Tibial artery (tissue), 4 donors: ENCODE results near the gene KLHL8.

Experiments
- DNase-seq, 2 donors: peaks; one replicate each; pipeline ENCODE4 v3.0.0-alpha.2; 2019
- H3K27ac ChIP-seq, 2 donors: fragments of 200-600 bp; sonication (generic) in 1 of 2; 1 replicate in 1 of 2; 2 replicates in 1 of 2; pipeline ENCODE4 v1.5.1; 2018 to 2019; ENCODE audit warnings: mild to moderate bottlenecking in 1 of 2
- H3K27me3 ChIP-seq, 2 donors: fragments of 200-600 bp; sonication (generic) in 1 of 2; one replicate each; pipeline versions ENCODE4 v1.5.1 to v1.6.0; 2016 to 2019
- H3K36me3 ChIP-seq, 3 donors: fragments of 200-600 bp; sonication (generic) in 2 of 3; one replicate each; pipeline ENCODE4 v1.5.1; 2016 to 2019; ENCODE audit warnings: mild to moderate bottlenecking in 2 of 3
- H3K4me1 ChIP-seq, 4 donors: fragments of 200-600 bp; sonication (generic) in 2 of 4; 1 replicate in 3 of 4; 2 replicates in 1 of 4; pipeline ENCODE4 v1.5.1; 2016 to 2019
- H3K4me3 ChIP-seq, 2 donors: fragments of 200-600 bp; sonication (generic) in 1 of 2; 1 replicate in 1 of 2; 2 replicates in 1 of 2; pipeline ENCODE4 v1.5.1; 2018 to 2019; ENCODE audit warnings: mild to moderate bottlenecking in 2 of 2
- H3K9me3 ChIP-seq, 3 donors: fragments of 200-600 bp; sonication (generic) in 1 of 3; one replicate each; pipeline ENCODE4 v1.5.1; 2016 to 2019
- intact Hi-C: fragments of 100-400 bp; cut with DNase I; formaldehyde crosslinking; loops from one replicate; pipeline ENCODE4 v1.15.0; 2023; ENCODE audit warnings: low total_unique reads
- TF ChIP-seq, protein P1 (sequence below), 2 experiments: fragments of 200-600 bp in 1 of 2; fragments of 450-650 bp in 1 of 2; IDR thresholded peaks; one replicate each; pipeline ENCODE4 v1.5.1; 2017 to 2019; ENCODE audit warnings: antibody characterized with exemption in 2 of 2, mild to moderate bottlenecking in 1 of 2, moderate library complexity in 1 of 2

Gene KLHL8

DNA sequence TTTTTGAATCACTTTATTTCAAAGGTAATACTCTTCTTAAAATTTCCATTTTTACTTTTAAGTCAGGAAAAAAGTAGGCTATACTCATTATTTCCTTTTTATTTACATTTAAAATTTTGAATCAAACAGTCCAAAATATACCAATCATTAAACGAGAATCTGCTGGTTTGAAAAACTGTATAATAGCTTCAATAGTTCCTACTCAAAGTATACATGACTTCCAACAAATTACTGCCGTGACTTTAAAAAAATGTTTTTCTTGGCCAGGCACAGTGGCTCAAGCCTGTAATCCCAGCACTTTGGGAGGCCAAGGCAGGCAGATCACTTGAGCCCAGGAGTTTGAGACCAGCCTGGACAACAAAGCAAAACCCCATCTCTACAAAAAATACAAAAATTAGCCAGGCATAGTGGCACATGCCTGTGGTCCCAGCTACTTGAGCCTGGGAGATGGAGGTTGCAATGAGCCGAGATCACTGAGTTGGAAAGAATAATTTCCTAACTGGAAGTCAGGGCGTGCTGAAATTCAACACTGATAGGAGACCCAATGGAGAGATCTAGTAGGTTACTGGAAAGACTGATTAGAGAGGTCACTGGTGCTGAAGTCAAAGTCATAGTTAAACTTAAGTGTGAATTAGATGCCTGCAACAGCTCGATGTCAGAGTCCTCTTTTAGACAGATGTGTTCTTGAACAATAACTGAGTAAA, 9.0 kb downstream of the KLHL8 start:
- peak overlapping the region in 1 of 2 donors; percentile 43 for H3K27ac ChIP-seq
- H3K27me3 ChIP-seq: no peaks in the 10 kb centered on the region
- DNase-seq: no peak
- H3K4me3 ChIP-seq: no peak overlapping the region
- peaks cover 0 to 29% (median 4%) of the 10 kb centered on the region in 4 donors for H3K4me1 ChIP-seq
- peaks cover 0 to 4% (median 0%) of the 10 kb centered on the region in 3 donors for H3K36me3 ChIP-seq
- TF ChIP-seq, protein P1, sequence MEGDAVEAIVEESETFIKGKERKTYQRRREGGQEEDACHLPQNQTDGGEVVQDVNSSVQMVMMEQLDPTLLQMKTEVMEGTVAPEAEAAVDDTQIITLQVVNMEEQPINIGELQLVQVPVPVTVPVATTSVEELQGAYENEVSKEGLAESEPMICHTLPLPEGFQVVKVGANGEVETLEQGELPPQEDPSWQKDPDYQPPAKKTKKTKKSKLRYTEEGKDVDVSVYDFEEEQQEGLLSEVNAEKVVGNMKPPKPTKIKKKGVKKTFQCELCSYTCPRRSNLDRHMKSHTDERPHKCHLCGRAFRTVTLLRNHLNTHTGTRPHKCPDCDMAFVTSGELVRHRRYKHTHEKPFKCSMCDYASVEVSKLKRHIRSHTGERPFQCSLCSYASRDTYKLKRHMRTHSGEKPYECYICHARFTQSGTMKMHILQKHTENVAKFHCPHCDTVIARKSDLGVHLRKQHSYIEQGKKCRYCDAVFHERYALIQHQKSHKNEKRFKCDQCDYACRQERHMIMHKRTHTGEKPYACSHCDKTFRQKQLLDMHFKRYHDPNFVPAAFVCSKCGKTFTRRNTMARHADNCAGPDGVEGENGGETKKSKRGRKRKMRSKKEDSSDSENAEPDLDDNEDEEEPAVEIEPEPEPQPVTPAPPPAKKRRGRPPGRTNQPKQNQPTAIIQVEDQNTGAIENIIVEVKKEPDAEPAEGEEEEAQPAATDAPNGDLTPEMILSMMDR (IDR thresholded peaks at IDR 0.05): no peak
- intact Hi-C loops: no loop called here
- H3K9me3 ChIP-seq: no peaks in the 10 kb centered on the region

DNA sequence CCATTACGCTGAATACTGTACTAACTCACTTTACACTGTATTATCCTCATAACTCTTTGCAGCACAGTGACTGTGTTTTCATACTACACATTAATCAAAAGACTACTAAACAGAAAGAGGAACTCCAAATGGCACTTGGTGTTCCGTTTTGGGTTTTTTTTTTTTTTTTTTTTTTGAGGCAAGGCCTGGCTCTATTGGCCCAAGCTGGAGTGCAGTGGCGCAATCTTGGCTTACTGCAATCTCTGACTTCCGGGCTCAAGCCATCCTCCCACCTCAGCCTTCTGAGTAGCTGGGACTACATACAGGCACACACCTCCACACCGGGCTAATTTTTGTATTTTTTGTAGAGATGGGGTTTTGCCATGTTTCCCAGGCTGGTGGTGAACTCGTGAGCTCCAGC, 10.7 kb downstream of the KLHL8 start:
- peak; percentile 57 to 72 for DNase-seq
- TF ChIP-seq, protein P1 (IDR thresholded peaks at IDR 0.05): no peak
- Histone ChIP-seq H3K27ac (no peak overlapping the region), H3K4me3 (no peak overlapping the region), H3K27me3 (no peaks in the 10 kb centered on the region), H3K4me1 (peaks cover 0 to 29% (median 4%) of the 10 kb centered on the region in 4 donors), H3K36me3 (peaks cover 0 to 4% (median 0%) of the 10 kb centered on the region in 3 donors), H3K9me3 (no peaks in the 10 kb centered on the region)
- intact Hi-C loops: no loop called here

DNA sequence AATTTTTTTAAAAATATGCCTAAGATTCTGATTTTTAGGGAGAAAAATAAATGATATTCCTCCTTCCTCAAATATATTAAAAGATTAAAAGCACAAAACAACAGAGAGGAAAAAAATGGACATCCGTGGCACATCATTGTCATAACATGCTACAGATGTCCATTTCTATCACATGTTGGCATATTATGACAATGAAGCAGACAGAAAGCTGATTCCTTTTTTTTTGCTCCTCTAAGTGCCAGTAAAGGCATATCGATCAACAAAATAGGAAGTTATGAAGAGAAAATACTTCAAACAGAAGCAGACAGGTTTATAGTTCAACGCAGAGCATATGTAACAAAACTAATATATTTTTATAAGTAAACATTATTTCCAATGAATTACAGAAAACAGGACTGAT, 11.2 kb downstream of the KLHL8 start:
- DNase-seq: no peak
- TF ChIP-seq, protein P1 (IDR thresholded peaks at IDR 0.05): no peak
- Histone ChIP-seq H3K27me3 (no peaks in the 10 kb centered on the region), H3K4me3 (no peak overlapping the region), H3K4me1 (peaks cover 0 to 29% (median 4%) of the 10 kb centered on the region in 4 donors), H3K27ac (no peak overlapping the region), H3K36me3 (peaks cover 0 to 4% (median 0%) of the 10 kb centered on the region in 3 donors), H3K9me3 (no peaks in the 10 kb centered on the region)
- intact Hi-C loops: no loop called here

DNA sequence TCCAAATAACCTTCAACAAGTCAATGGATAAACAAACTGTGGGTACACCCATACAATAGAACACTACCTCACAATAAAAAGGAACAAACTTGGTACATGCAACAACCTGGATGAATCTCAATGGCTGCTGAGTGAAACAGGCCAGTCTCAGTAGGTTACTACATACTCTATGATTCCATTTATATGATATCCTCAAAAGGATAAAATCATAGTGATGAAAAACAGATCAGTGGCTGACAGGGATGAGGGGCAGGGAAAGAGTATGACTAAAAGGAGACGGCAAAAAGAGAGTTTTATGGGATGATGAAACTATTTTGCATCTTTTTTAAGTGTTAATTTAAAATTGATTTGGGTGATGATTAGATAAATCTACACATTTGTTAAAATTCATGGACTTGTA, 15.9 kb downstream of the KLHL8 start:
- no peak overlapping the region for H3K27ac ChIP-seq
- no peak for DNase-seq
- H3K4me3 ChIP-seq: no peak overlapping the region
- intact Hi-C loops: no loop called here
- no peaks in the 10 kb centered on the region for H3K27me3 ChIP-seq
- peaks cover 0 to 4% (median 0%) of the 10 kb centered on the region in 3 donors for H3K36me3 ChIP-seq
- TF ChIP-seq, protein P1 (IDR thresholded peaks at IDR 0.05): no peak
- no peaks in the 10 kb centered on the region for H3K9me3 ChIP-seq
- H3K4me1 ChIP-seq: no peaks in the 10 kb centered on the region

GRCh38 chr4:87196927-87197326, 23.5 kb downstream of the KLHL8 start:
- H3K9me3 ChIP-seq: no peaks in the 10 kb centered on the region
- no peaks in the 10 kb centered on the region for H3K36me3 ChIP-seq
- intact Hi-C loops: no loop called here
- H3K27me3 ChIP-seq: no peaks in the 10 kb centered on the region
- H3K27ac ChIP-seq: no peak overlapping the region
- no peak for DNase-seq
- no peak overlapping the region for H3K4me3 ChIP-seq
- no peaks in the 10 kb centered on the region for H3K4me1 ChIP-seq
- TF ChIP-seq, protein P1 (IDR thresholded peaks at IDR 0.05): no peak
